ENCODE results near the gene IHH. TPM values are rescaled to one million over a fixed set of nuclear protein-coding genes. Genes with fewer than 3 reads are reported as not detected.

Gene IHH
- total RNA-seq, 2 donors from 2014 or later, result 0.28 TPM; not detected in 1

DNA sequence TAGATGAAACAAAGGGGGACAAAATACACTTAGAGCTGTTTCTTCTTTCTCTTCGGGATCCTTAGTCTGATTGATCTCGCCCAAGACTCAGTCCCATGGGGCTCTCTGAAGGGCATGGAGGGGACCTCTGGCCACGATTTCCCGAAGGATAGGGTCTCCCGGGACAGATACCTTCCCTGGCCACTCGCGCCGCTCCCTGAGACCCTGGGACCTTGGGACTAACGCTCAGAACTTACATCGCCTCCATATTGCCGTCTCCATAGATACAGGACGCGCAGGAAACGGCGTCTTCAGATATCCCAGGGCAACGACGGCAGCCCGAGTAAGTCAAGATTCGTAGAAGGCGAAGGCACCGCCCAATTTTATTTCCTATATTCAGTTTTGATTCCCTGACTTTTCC lies 19.5 kb downstream of the IHH start, which contains the start of gene CFAP65:
Gene CFAP65 (minus strand): TSS at position 265 of the 400 bp plus-strand sequence. CDS start 2,468 bp downstream, outside the sequence.
- H3K27me3 Mint-ChIP-seq, result peaks cover 40 to 70% of the 10 kb centered on the region in 2 donors
- peak within 1 kb of the TSS; percentile 43 for H3K4me3 Mint-ChIP-seq
- H3K9me3 Mint-ChIP-seq, result no peaks in the 10 kb centered on the region
- no peak for DNase-seq (ENCODE audit: low spot score)
- no peaks in the 10 kb centered on the region for H3K36me3 Mint-ChIP-seq
- ATAC-seq, result peak in 1 of 2 donors; percentile 37
- peaks cover 6 to 9% of the 10 kb centered on the region in 2 donors for H3K4me1 Mint-ChIP-seq (ENCODE audit: low read depth in 2 of 2)
- H3K27ac Mint-ChIP-seq, result no peak within 1 kb of the TSS

DNA sequence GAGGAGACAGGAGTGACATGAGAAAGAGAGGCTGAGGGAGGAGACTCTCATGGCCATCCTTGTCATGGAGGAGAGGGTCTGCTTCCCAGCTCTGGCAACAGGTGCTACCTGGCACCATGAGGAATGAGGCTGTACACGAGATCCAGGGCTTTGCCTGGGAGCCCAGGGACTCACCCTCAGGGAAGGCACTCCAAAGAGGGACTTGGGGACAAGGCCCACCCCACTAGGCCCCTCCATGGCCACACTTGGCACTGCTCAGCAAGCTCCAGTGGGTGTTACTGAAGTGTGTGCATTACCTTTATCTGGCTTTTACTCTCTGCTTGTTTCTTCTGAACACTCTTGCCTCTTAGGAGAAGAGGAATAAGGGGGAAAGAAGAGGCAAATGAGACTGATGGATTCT lies 22.1 kb downstream of the IHH start:
- Mint-ChIP-seq H3K27me3 (peaks cover 49 to 79% of the 10 kb centered on the region in 2 donors), H3K36me3 (no peaks in the 10 kb centered on the region), H3K27ac (no peak overlapping the region), H3K4me3 (no peak overlapping the region), H3K4me1 (ENCODE audit: low read depth in 2 of 2) (peaks cover 6 to 9% of the 10 kb centered on the region in 2 donors), H3K9me3 (no peaks in the 10 kb centered on the region)
- ATAC-seq, result peak in 1 of 2 donors; percentile 57
- DNase-seq (ENCODE audit: low spot score), result no peak

DNA sequence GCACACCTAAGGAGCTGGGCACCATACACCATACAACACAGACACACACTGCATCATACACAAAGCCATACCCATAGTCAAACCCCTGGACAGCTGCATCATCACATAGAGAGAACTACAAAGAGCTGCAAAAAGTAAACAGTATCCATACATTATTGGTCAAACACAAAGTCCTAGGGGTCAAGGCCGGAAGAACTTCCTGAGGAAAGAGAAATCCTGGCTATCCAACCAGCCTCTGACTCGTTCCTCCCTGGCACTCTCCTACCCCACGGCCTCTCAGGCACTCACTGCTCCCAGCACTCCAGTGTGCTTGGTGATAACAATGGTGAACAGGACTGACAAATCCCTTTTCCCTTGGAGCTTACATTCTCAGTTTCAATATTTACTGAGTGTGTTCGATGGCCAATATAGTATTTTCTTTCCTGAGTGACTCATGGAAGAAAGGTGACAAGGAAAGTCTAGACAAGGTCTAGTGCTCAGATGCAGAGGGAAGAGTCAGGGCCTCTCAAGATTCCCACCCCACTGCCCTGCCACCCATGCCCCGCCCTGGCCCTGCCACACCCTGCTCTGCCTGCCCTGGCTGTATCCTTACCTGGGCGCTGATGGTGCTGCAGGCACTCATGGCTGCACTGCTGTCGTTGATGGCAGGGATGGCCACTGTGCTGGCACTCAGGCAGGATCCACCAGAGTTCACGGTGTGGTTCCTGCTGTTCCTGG lies 22.8 kb downstream of the IHH start:
- H3K27me3 Mint-ChIP-seq, result peaks cover 51 to 79% of the 10 kb centered on the region in 2 donors
- H3K4me1 Mint-ChIP-seq (ENCODE audit: low read depth in 2 of 2), result peaks cover 6 to 9% of the 10 kb centered on the region in 2 donors
- H3K4me3 Mint-ChIP-seq, result no peak overlapping the region
- no peak for DNase-seq (ENCODE audit: low spot score)
- H3K9me3 Mint-ChIP-seq, result no peaks in the 10 kb centered on the region
- peak in 1 of 2 donors; percentile 24 for ATAC-seq
- no peak overlapping the region for H3K27ac Mint-ChIP-seq
- no peaks in the 10 kb centered on the region for H3K36me3 Mint-ChIP-seq

DNA sequence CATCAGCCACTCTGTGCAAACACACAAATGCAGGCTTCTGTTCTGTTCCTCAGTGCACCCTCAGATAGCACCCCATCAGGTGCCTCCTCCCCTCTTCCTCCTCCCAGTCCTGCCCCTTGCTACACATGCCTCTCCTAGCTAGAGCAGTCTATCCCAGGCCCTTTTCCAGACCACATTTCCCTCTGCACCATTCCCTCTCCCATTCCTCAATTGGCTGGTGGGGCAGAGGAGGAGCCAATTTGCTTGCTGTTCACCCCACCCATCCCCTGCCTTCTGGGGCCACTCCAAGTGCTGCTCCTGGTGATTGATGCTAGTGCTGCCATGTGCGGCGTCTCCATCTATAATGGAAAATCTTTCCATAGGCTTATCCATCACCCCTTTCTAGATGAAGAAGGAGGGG lies 24.8 kb downstream of the IHH start:
- no peaks in the 10 kb centered on the region for H3K9me3 Mint-ChIP-seq
- no peak for ATAC-seq
- DNase-seq (ENCODE audit: low spot score), result no peak
- H3K27ac Mint-ChIP-seq, result no peak overlapping the region
- H3K27me3 Mint-ChIP-seq, result peaks cover 47 to 66% of the 10 kb centered on the region in 2 donors
- H3K4me3 Mint-ChIP-seq, result no peak overlapping the region
- H3K36me3 Mint-ChIP-seq, result no peaks in the 10 kb centered on the region
- H3K4me1 Mint-ChIP-seq (ENCODE audit: low read depth in 2 of 2), result peaks cover 0 to 2% of the 10 kb centered on the region in 2 donors

DNA sequence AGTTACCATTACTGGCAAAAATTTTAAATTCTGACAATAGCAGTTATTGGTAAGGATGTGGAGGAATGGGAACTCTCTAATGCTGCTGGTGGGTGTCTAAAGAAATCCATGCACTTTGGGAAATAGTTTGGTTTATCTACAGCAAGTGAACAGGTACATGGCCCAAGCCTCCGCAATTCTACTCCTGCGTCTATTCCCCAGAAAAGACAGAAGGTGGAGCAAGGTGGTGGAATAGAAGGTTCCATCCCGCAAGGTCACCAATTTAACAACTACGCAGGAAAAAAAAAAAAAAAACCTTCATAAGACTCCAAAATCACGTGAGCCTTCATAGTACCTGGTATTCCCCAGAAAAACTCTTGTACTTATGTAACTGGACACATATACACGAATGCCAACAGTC lies 25.9 kb downstream of the IHH start:
- H3K36me3 Mint-ChIP-seq, result no peaks in the 10 kb centered on the region
- no peaks in the 10 kb centered on the region for H3K4me1 Mint-ChIP-seq (ENCODE audit: low read depth in 2 of 2)
- no peaks in the 10 kb centered on the region for H3K9me3 Mint-ChIP-seq
- H3K4me3 Mint-ChIP-seq, result no peak overlapping the region
- peaks cover 41 to 55% of the 10 kb centered on the region in 2 donors for H3K27me3 Mint-ChIP-seq
- DNase-seq (ENCODE audit: low spot score) (no peak), ATAC-seq (no peak)
- no peak overlapping the region for H3K27ac Mint-ChIP-seq

DNA sequence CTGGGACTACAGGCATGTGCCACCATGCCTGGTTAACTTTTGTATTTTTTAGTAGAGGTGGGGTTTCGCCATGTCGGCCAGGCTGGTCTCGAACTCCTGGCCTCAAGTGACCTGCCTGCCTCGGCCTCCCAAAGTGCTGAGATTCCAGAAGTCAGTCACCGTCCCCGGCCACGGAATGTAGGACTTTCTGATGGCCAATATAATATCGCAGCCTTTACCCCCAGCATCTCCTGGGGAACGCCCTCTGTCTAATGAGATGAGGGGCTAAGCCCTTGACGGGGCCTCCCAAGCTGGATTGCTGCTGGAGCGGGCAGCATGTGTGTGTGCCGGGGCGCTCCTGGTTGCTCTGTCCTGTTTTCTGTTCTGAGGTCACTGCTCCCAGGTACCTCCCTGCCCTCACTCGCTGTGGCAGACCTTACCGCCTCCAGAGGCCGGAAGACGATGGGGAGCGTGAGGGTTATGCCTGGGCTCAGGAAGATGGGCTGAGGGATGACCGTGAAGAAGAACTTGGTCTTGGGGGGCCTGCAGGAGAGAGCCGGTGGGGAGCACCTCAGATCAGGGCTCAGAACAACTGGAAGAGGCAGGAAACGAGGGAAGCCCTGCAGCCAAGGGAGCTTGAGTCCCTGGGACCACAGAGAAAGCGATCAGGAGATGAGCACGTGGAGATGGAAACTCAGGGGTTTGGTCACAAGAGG lies 28.5 kb downstream of the IHH start:
- H3K9me3 Mint-ChIP-seq, result no peaks in the 10 kb centered on the region
- no peak for DNase-seq (ENCODE audit: low spot score)
- peaks cover 32 to 37% of the 10 kb centered on the region in 2 donors for H3K27me3 Mint-ChIP-seq
- ATAC-seq, result no peak
- H3K36me3 Mint-ChIP-seq, result no peaks in the 10 kb centered on the region
- H3K4me3 Mint-ChIP-seq, result no peak overlapping the region
- no peaks in the 10 kb centered on the region for H3K4me1 Mint-ChIP-seq (ENCODE audit: low read depth in 2 of 2)
- H3K27ac Mint-ChIP-seq, result no peak overlapping the region

DNA sequence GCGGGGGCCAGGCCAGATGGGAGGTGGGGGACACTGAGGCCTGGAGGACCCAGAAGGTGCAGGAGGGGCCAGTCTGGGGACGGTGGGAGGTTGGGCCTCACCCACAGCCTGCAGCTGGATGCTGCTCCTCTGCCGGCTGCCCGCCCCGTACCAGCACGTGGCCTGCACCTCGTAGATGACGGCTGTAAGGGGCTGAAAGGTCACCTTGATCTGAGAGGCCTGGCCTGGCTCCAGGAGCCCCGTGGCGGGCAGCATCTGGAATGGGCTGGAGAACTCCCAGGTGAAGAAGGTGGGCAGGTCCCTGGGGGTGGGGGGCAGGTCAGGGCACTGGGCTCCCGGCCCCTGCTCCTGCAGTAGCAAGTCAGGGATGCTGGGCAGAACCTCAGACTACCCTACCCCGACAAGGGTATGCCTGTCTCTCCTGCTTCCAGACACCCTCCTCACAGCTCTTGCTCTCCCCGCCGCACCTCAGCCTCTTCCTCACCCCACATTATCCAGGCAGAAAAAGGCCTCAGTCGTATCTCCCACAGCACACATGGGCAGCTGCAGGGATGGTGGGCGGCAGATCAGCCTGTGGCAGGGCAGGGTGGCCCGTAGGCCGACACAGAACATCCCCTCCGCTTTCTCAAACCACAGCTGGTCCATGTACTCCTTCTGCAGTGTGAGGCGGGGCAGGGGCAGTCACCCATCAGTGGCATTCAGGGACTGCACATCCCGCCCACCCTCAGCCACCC lies 29.5 kb downstream of the IHH start:
- Mint-ChIP-seq H3K27me3 (peaks cover 31 to 33% of the 10 kb centered on the region in 2 donors), H3K27ac (no peak overlapping the region), H3K4me3 (no peak overlapping the region), H3K4me1 (ENCODE audit: low read depth in 2 of 2) (no peaks in the 10 kb centered on the region), H3K36me3 (no peaks in the 10 kb centered on the region), H3K9me3 (no peaks in the 10 kb centered on the region)
- ATAC-seq, result no peak
- no peak for DNase-seq (ENCODE audit: low spot score)

DNA sequence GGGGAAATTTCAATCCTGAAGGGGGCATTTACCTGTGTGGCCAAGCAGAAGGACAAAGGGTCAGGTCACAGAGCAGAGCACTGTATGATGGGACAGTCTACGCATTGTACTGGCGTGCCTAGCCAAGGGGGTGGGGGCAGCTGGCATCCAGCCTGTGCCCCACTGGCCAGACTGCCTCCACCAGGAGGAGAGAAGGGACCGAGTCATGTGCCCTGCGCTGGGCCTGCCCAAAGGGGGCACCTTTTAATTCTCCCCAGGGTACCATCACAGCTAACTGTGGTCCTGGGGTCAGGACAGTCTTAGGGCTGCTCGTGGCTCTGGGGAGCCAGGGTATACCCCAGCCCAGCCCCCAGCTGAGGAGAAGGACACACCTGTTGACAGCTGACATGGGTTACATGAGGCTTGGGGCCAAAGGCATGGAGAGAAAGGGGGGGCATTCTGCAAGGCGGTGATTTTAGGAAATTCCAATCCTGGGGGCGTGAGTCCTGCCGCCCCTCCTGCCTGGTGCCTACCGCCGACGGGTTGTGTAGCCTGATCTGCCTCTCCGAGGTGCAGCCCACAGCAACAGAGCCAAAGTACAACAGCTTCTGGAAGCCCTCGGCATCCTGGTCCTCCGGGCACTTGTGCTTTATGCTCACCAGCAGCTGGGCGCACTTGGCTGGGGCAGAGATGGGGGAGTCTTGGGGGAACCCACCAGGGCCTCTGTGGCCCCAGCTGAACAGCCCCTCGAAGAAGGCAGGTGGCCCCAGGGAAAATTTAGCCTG lies 30.4 kb downstream of the IHH start:
- Mint-ChIP-seq H3K27ac (no peak overlapping the region), H3K4me1 (ENCODE audit: low read depth in 2 of 2) (no peaks in the 10 kb centered on the region)
- ATAC-seq, result no peak

DNA sequence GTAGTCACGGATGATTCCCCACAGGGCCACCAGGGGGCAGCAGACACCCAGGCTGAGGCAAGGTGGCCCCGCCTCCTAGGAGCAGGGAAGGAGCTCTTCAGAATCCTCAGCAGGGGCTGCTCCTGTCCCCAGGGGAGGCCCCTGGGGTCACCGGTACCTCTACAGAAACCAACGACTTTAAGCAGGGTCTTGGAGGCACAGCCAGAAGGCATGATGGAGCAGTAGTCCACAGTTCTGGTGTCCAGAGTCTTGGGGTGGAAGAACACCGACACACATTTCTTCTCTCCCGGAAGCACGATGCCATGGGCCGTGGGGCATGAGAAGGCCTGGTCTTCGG lies 30.9 kb downstream of the IHH start:
- DNase-seq (ENCODE audit: low spot score), result peak; percentile 80
- H3K27ac Mint-ChIP-seq, result no peak overlapping the region
- H3K27me3 Mint-ChIP-seq, result peaks cover 23 to 30% of the 10 kb centered on the region in 2 donors
- peak; percentile 71 to 78 for ATAC-seq
- H3K36me3 Mint-ChIP-seq, result no peaks in the 10 kb centered on the region
- no peaks in the 10 kb centered on the region for H3K9me3 Mint-ChIP-seq
- H3K4me3 Mint-ChIP-seq, result no peak overlapping the region
- no peaks in the 10 kb centered on the region for H3K4me1 Mint-ChIP-seq (ENCODE audit: low read depth in 2 of 2)

More for the DNA sequence above, 30.4 kb downstream of the IHH start:
- no peak for DNase-seq (ENCODE audit: low spot score)
- no peaks in the 10 kb centered on the region for H3K36me3 Mint-ChIP-seq
- H3K9me3 Mint-ChIP-seq, result no peaks in the 10 kb centered on the region
- peaks cover 26 to 31% of the 10 kb centered on the region in 2 donors for H3K27me3 Mint-ChIP-seq
- H3K4me3 Mint-ChIP-seq, result no peak overlapping the region

DNA sequence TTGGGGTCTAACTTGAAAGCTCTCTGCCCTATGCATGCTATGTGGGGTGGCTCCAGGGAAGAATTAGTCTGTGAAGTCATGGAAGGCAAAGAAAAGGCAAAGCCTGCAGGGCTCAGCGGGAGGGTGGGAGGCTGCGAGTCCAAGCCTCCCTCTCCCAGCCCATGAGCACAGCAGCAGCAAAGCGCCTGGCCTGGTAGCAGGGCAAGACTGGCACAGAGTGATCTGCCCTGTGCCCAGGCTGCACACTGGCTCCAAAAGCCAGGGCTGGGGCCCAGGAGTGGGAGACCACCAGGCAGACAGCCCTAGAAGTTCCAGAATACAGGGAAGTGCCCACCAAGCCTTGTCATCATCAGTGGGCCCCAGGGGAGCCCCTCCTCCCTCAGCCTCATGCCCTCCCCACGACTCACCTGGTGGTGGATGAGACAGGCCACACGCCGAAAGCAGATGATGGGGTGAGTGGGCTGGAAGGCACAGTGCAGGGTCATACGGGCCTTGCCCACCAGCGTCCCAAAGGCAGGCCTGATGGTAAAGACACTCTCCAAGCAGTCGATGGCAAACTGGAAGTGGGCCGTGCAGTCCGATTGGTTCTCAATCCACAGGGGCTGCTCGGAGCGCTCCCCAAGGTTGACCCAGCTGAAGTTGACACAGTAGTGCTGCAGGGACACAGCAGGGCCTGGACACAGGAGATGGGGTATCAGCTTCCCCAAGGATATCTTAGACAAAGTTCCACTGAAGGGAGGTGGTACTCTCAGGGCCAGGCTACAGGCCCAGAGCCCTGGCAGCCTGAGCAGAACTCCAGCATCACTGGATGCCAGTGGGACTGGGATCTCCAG lies 31.5 kb downstream of the IHH start:
- Mint-ChIP-seq H3K9me3 (no peaks in the 10 kb centered on the region), H3K4me1 (ENCODE audit: low read depth in 2 of 2) (no peaks in the 10 kb centered on the region), H3K27me3 (peaks cover 17 to 25% of the 10 kb centered on the region in 2 donors), H3K27ac (no peak overlapping the region), H3K4me3 (no peak overlapping the region), H3K36me3 (no peaks in the 10 kb centered on the region)
- ATAC-seq (peak; percentile 8 to 15), DNase-seq (ENCODE audit: low spot score) (no peak)

DNA sequence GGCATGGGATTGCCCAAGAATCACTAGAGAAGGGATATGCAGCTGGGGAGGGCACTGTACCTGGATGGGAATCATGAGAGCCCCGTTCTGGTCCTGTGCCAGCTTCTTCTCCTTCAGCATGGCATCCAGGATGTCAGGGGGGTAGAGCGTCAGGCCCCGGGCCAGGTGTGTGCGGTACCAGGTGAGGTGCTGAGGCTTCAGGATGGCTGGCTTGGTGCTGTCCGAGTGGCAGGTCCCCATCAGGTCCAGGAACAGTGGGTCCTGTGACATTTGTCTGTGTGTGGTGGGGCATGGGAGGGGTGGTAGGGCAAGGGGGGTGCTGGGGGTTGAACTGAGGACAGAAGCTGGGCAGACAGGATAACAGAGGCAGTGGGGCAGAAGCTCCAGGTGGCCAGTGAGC lies 32.6 kb downstream of the IHH start:
- Mint-ChIP-seq H3K36me3 (no peaks in the 10 kb centered on the region), H3K4me3 (no peak overlapping the region), H3K27me3 (peaks cover 9 to 14% of the 10 kb centered on the region in 2 donors), H3K4me1 (ENCODE audit: low read depth in 2 of 2) (no peaks in the 10 kb centered on the region), H3K9me3 (no peaks in the 10 kb centered on the region), H3K27ac (no peak overlapping the region)
- no peak for ATAC-seq
- DNase-seq (ENCODE audit: low spot score), result no peak

DNA sequence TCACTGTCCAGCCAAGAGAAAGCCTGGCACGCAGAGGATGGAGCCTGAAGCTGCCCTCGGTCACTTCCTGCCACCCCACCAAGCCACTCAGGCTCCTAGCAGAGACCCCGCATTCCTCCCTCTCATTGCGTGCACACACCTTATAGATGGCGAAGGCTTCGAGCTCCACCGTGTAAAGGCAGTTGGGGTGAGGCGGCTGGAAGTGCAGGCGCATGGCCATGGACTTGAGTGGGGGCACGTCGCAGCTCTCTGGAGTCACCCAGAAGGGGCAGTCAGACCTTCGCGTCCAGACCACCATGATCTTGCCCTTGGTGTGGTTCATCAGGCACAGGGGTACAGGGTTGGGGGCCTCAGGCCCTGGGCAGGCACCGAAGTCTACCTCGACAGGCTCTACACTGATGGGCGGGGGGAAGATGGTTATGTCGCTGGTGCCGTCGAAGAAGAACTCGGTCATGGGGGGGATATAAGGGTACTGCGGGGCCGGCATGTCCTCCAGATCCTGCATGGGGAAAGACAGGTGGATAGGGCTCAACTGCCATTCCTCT lies 33.1 kb downstream of the IHH start:
- H3K36me3 Mint-ChIP-seq, result no peaks in the 10 kb centered on the region
- H3K9me3 Mint-ChIP-seq, result no peaks in the 10 kb centered on the region
- no peak overlapping the region for H3K4me3 Mint-ChIP-seq
- no peaks in the 10 kb centered on the region for H3K4me1 Mint-ChIP-seq (ENCODE audit: low read depth in 2 of 2)
- no peak overlapping the region for H3K27ac Mint-ChIP-seq
- no peak for ATAC-seq
- DNase-seq (ENCODE audit: low spot score), result no peak
- peaks cover 6 to 10% of the 10 kb centered on the region in 2 donors for H3K27me3 Mint-ChIP-seq
